NCI-H128 (cell line): ENCODE data around the gene LSAMP.
"Not testable (repeated sequence)": the region's sequence is repeated elsewhere in the genome, so short reads cannot be mapped to it uniquely, and the experiment has no call there.

ENCODE experiments used
- DNase-seq: peaks from one replicate; lab custom pipeline; 2025; ENCODE audit not compliant: unreplicated experiment; lab: John Stamatoyannopoulos, UW

LSAMP gene

GRCh38 chr3:116246406-116246980 is 198.8 kb downstream of the LSAMP start:
- DNase-seq = no peak

- no peak for DNase-seq
These were observed 202.5 kb downstream of the LSAMP start for GRCh38 chr3:116242825-116243224.

GRCh38 chr3:116241677-116242076 is 203.6 kb downstream of the LSAMP start:
- no peak for DNase-seq

DNA sequence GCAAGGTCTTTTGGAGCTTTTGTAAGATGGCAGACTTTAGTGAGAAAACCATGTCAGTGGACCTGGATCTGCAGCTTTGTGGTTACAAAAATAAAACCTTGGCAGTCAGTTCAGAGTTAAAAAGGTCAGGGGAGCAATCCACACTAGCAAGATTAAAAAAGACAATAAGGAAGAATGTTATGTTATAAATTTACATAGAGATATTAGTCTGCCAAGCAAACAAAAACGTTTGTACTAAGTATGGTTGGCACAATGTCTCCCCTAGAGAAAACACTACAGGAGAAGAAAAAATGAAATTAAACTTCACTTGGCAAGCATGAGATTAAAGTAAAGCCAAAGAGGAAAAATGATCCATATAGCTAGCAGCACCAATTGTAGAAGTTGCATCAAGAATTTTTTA is 205.0 kb downstream of the LSAMP start:
- DNase-seq = no peak

GRCh38 chr3:116238846-116239565 is 206.3 kb downstream of the LSAMP start:
- no peak for DNase-seq

- no peak for DNase-seq
These were observed 211.5 kb downstream of the LSAMP start for GRCh38 chr3:116233711-116234357.

DNA sequence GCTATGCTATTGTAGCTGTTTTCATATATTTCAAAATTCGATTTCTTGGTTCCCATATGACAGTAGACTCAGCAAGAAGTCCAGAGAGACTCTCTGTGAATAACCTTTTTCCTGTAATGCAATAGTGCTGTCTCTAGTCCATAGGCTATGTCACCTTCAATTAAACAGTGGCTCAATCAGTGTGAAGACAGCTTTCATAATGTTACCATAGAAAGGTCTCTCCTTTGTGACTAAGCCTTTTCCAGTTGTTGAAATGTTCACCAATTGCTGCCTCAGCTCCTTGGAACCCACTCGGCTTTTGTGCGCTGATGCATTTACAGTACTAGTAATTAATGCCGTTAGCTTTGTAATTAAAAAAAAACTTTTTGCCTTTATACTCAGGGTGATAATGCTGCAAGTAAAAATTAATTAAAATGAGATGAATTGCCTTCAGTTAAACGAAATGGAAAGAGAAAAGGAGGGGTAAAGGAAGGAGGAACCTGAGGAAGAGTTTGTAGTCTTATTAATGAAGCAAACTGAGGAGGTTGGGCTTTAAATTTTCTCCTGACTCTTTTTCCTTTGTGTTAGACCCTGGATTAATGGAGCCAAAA is 214.8 kb downstream of the LSAMP start:
- DNase-seq = no peak

- DNase-seq = no peak
These were observed 219.0 kb downstream of the LSAMP start for GRCh38 chr3:116226266-116226665.

- DNase-seq = no peak
These were observed 228.5 kb downstream of the LSAMP start for GRCh38 chr3:116216761-116217160.

DNA sequence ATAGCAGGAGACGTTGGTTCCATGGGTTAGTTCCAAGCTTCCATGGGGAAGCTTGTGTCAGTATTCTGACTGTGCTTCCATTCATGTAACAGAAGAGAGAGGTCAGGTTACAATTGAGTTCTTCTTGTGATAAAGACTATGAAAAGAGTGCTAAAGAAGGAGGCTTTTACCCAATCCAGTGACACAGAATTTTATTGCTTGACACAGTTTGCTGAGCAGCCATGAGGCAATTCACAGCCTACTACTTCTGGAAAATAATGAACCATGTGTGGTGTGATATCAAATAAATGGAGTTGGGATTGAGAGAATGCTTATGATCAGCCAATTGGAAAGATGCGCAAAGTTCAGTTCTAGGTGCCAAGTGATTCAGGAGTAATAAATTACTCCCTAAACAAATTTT is 233.4 kb downstream of the LSAMP start:
- no peak for DNase-seq

DNA sequence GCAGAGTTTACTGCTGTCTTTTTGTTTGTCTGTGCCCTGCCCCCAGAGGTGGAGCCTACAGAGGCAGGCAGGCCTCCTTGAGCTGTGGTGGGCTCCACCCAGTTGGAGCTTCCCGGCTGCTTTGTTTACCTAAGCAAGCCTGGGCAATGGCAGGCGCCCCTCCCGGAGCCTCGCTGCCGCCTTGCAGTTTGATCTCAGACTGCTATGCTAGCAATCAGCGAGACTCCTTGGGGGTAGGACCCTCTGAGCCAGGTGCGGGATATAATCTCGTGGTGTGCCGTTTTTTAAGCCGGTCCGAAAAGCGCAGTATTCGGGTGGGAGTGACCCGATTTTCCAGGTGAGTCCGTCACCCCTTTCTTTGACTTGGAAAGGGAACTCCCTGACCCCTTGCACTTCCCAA is 236.5 kb downstream of the LSAMP start:
- DNase-seq = not testable (repeated sequence)

- no peak for DNase-seq
These were observed 244.2 kb downstream of the LSAMP start for GRCh38 chr3:116200956-116201690.

- no peak for DNase-seq
These were observed 246.2 kb downstream of the LSAMP start for GRCh38 chr3:116199063-116199462.

- no peak for DNase-seq
These were observed 247.2 kb downstream of the LSAMP start for GRCh38 chr3:116198087-116198486.

GRCh38 chr3:116192464-116192863 is 252.8 kb downstream of the LSAMP start:
- DNase-seq = no peak

GRCh38 chr3:116191409-116191808 is 253.9 kb downstream of the LSAMP start:
- no peak for DNase-seq

GRCh38 chr3:116190095-116190494 is 255.2 kb downstream of the LSAMP start:
- DNase-seq = no peak

GRCh38 chr3:116188231-116188785 is 257.0 kb downstream of the LSAMP start:
- DNase-seq = no peak

DNA sequence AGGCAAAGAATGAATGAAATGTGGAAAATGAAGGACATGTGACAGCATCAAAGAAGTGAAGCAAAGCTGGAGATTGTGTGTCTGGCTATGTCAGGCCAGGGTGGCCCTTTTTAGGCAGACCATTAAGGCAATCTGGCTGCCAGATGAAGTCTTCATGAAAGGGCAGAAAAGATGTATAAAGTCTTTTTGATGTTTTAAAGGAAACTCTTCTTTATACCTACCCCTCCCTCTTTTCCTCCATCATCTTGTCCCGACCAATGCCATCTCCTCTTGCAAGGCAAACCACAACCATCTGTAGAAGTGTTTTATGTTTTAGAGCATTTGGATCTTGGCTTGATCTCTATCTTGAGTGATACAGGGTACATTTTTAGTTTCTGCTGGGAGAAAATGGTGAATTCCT is 259.2 kb downstream of the LSAMP start:
- DNase-seq = no peak

DNA sequence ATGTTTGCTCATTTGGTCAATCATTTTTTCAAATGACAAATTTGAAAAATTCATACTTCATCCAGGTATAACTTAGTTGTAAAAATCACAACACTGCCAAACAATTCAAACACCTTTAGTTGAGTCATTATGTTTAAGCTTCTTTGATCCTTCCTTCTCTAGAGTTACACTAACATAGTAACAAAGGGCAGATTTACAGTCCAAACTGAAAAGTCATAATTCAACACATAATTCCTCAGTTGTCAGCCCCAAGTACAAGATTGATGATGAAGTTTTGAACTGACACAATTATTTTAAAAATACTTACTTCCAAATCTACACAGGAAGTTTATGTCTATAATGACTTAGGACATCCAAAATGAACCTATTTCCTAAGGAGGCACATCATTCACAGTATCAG is 264.1 kb downstream of the LSAMP start:
- DNase-seq = no peak

GRCh38 chr3:116179091-116179490 is 266.2 kb downstream of the LSAMP start:
- DNase-seq = no peak
